HCT116 (cell line): Measurements from ENCODE around the gene MRPL45. TPM values are rescaled to one million over a fixed set of nuclear protein-coding genes. Genes with fewer than 3 reads are reported as not detected.

ENCODE experiments used
- ATAC-seq: fragments of 200-7000 bp; cut with Tn5 transposase; 2 replicates; pipeline ENCODE4 v1.9.1; 2020; ENCODE audit warnings: mild to moderate bottlenecking, moderate library complexity
- BruUV-seq: library from RNA; stranded (reverse); fragments of 400-500 nt; replicated peaks from 2 replicates; lab custom pipeline; 2021; lab: Mats Ljungman, UMichigan
- CTCF ChIA-PET: fragments of 300-600 bp; sonication (Branson Sonifier 250); formaldehyde crosslinking; loops from one replicate; lab custom pipeline; 2021; ENCODE audit warnings: antibody characterized with exemption; lab: Charles Lee
- POLR2A ChIA-PET: fragments of 300-600, 350-600 bp; sonication (Branson Sonifier 250); formaldehyde crosslinking; loops from one replicate; lab custom pipeline; 2021; ENCODE audit warnings: antibody characterized with exemption; lab: Charles Lee
- RAD21 ChIA-PET, 2 experiments: fragments of 300-600 bp; sonication (Branson Sonifier 250); formaldehyde crosslinking; loops; one replicate each; lab custom pipeline; 2023; ENCODE audit warnings: low total read pairs in 2 of 2; ENCODE audit not compliant: uncharacterized antibody in 2 of 2, unreplicated experiment in 2 of 2, low non-redundant PET in 1 of 2; lab: Charles Lee
- DNase-seq: peaks from one replicate; pipeline ENCODE4 v3.0.0-alpha.2; 2010; ENCODE audit warnings: low read depth, low spot score
- H2AFZ ChIP-seq: fragments of 200-600 bp; shearing (Covaris generic), sonication (generic); 2 replicates; pipeline ENCODE4 v1.6.1; 2017; ENCODE audit warnings: low read depth, mixed run types, mixed read lengths, antibody characterized with exemption, low read length; ENCODE audit not compliant: poor library complexity, severe bottlenecking
- H3K27ac ChIP-seq: 2 replicates; pipeline ENCODE4 v1.5.1; 2012; ENCODE audit warnings: low read depth, low read length
- H3K27me3 ChIP-seq: fragments of 200-600 bp; sonication (generic); 2 replicates; pipeline ENCODE4 v1.6.1; 2016; ENCODE audit warnings: mixed run types, low read length, mixed read lengths; ENCODE audit not compliant: insufficient read depth
- H3K36me3 ChIP-seq, 2 experiments: fragments of 200-500 bp in 1 of 2; fragments of 200-600 bp in 1 of 2; sonication (Bioruptor generic) in 1 of 2; sonication (generic) in 1 of 2; 2 replicates each; pipeline versions ENCODE4 v1.5.1 to v1.6.1; 2014 to 2016; ENCODE audit warnings: low read length in 2 of 2, inconsistent platforms in 1 of 2, mixed read lengths in 1 of 2, mixed run types in 1 of 2; ENCODE audit not compliant: insufficient read depth in 2 of 2, control insufficient read depth in 1 of 2
- H3K4me1 ChIP-seq, 2 experiments: fragments of 200-600 bp in 1 of 2; sonication (generic) in 1 of 2; 2 replicates each; pipeline versions ENCODE4 v1.5.1 to v1.6.1; 2012 to 2017; ENCODE audit warnings: low read length in 2 of 2, inconsistent platforms in 1 of 2, mild to moderate bottlenecking in 1 of 2, mixed read lengths in 1 of 2, mixed run types in 1 of 2, moderate library complexity in 1 of 2; ENCODE audit not compliant: insufficient read depth in 2 of 2, control insufficient read depth in 1 of 2
- H3K4me2 ChIP-seq: fragments of 200-600 bp; sonication (generic); 2 replicates; pipeline ENCODE4 v1.6.1; 2017; ENCODE audit warnings: mixed run types, low read length, mixed read lengths
- H3K4me3 ChIP-seq, 2 experiments: fragments of 200-600 bp in 1 of 2; sonication (generic) in 1 of 2; replicated peaks in 1 of 2; 2 replicates each; pipeline ENCODE4 v1.5.1; 2011 to 2016; ENCODE audit warnings: low read length in 2 of 2, control low read depth in 1 of 2, low read depth in 1 of 2, mild to moderate bottlenecking in 1 of 2, mixed read lengths in 1 of 2, mixed run types in 1 of 2
- H3K79me2 ChIP-seq: fragments of 200-600 bp; sonication (generic); 2 replicates; pipeline ENCODE4 v1.6.1; 2017; ENCODE audit warnings: mild to moderate bottlenecking, mixed run types, low read length, moderate library complexity, mixed read lengths; ENCODE audit not compliant: insufficient read depth
- H3K9ac ChIP-seq: fragments of 200-600 bp; sonication (generic); 2 replicates; pipeline ENCODE4 v1.6.1; 2016; ENCODE audit warnings: low read length, mixed read lengths
- H3K9me2 ChIP-seq: fragments of 200-600 bp; sonication (generic), shearing (Covaris generic); 2 replicates; pipeline ENCODE4 v1.6.1; 2017; ENCODE audit warnings: mixed run types, mild to moderate bottlenecking, moderate library complexity; ENCODE audit not compliant: insufficient read depth
- H3K9me3 ChIP-seq, 2 experiments: fragments of 200-500 bp in 1 of 2; fragments of 200-600 bp in 1 of 2; sonication (Bioruptor generic) in 1 of 2; sonication (generic) in 1 of 2; 2 replicates each; pipeline ENCODE4 v1.6.1; 2014 to 2017; ENCODE audit warnings: low read length in 2 of 2, mixed read lengths in 2 of 2, inconsistent platforms in 1 of 2, low read depth in 1 of 2, mild to moderate bottlenecking in 1 of 2, mixed run types in 1 of 2, moderate library complexity in 1 of 2; ENCODE audit not compliant: control insufficient read depth in 1 of 2, insufficient read depth in 1 of 2
- H4K20me1 ChIP-seq: fragments of 200-600 bp; sonication (generic), shearing (Covaris generic); 2 replicates; pipeline ENCODE4 v1.6.1; 2017; ENCODE audit warnings: mixed run types, mild to moderate bottlenecking, moderate library complexity; ENCODE audit not compliant: insufficient read depth
- ATF3 ChIP-seq: IDR thresholded peaks from 2 replicates; pipeline ENCODE4 v1.6.1; 2012
- CBX3 ChIP-seq: IDR thresholded peaks from 2 replicates; pipeline ENCODE4 v1.6.1; 2012; ENCODE audit warnings: low read depth
- CTCF ChIP-seq, 3 experiments: fragments of 200-600 bp in 1 of 3; sonication (generic) in 1 of 3; IDR thresholded peaks in 2 of 3; conservative IDR thresholded peaks in 1 of 3; 2 replicates each; pipeline ENCODE4 v1.5.1; 2012 to 2017; ENCODE audit warnings: low read depth in 2 of 3, low read length in 2 of 3, antibody characterized with exemption in 1 of 3, borderline replicate concordance in 1 of 3, control low read depth in 1 of 3, mild to moderate bottlenecking in 1 of 3, mixed read lengths in 1 of 3, mixed run types in 1 of 3, moderate library complexity in 1 of 3; ENCODE audit not compliant: insufficient read depth in 1 of 3
- EGR1 ChIP-seq: IDR thresholded peaks from 2 replicates; pipeline ENCODE4 v1.6.1; 2012; ENCODE audit warnings: low read depth
- EZH2phosphoT487 ChIP-seq: fragments of 200-600 bp; IDR thresholded peaks from 2 replicates; pipeline ENCODE4 v1.6.1; 2018; ENCODE audit warnings: antibody characterized with exemption, borderline replicate concordance
- RAD21 ChIP-seq: IDR thresholded peaks from 2 replicates; pipeline ENCODE4 v1.6.1; 2012; ENCODE audit warnings: low read depth, mild to moderate bottlenecking
- SIN3A ChIP-seq: IDR thresholded peaks from 2 replicates; pipeline ENCODE4 v1.6.1; 2012; ENCODE audit warnings: low read depth
- ZBTB33 ChIP-seq: IDR thresholded peaks from 2 replicates; pipeline ENCODE4 v1.6.1; 2011; ENCODE audit warnings: mild to moderate bottlenecking, low read length, moderate library complexity; ENCODE audit not compliant: insufficient replicate concordance; ENCODE audit errors: extremely low read depth
- intact Hi-C: fragments of 100-400 bp; cut with micrococcal nuclease; formaldehyde crosslinking; loops from 2 replicates; pipeline ENCODE4 v1.10.0; 2022
- total RNA-seq: library from RNA; stranded (reverse); gene quantifications from one replicate; pipeline ENCODE4 v1.2.1, GENCODE V29; 2021; ENCODE audit not compliant: unreplicated experiment
- TF ChIP-seq, protein P1 (sequence below): IDR thresholded peaks from 2 replicates; pipeline ENCODE4 v1.6.1; 2012

Gene MRPL45
- total RNA-seq, 1 experiment from 2014 or later = 76.1 TPM

GRCh38 chr17:38328620-38329019, 31.7 kb downstream of the MRPL45 start:
- ChIA-PET POLR2A (no interaction called here), RAD21 (no interaction called here), CTCF (interaction anchor here (1.5 kb wide), 1 partner anchor 21 kb away, joined by 4 read pairs; no protein-coding TSS in a partner anchor)
- Histone ChIP-seq H3K9me2 (no peaks in the 10 kb centered on the region), H3K36me3 (no peaks in the 10 kb centered on the region; a peak in 2 of 4 replicates), H2AFZ (no peak overlapping the region), H3K27ac (no peak overlapping the region), H3K4me3 (no peak overlapping the region), H3K79me2 (no peaks in the 10 kb centered on the region), H3K9me3 (no peaks in the 10 kb centered on the region), H3K9ac (no peak overlapping the region), H4K20me1 (no peaks in the 10 kb centered on the region), H3K4me1 (no peaks in the 10 kb centered on the region), H3K27me3 (no peaks in the 10 kb centered on the region), H3K4me2 (no peak overlapping the region)
- intact Hi-C loops = no loop called here
- DNase-seq (no peak), ATAC-seq (no peak)
- no TSS peak for BruUV-seq
- TF ChIP-seq CTCF (IDR thresholded peaks at IDR 0.05 in 2 of 3, conservative IDR thresholded peaks at IDR 0.05 in 1 of 3; ENCODE audit: borderline replicate concordance in 1 of 3, insufficient read depth in 1 of 3, low read depth in 2 of 3, low read length in 2 of 3) (no peak), ZBTB33 (no peak), SIN3A (no peak), CBX3 (no peak), EGR1 (no peak), RAD21 (no peak), EZH2phosphoT487 (no peak), ATF3 (no peak)
- TF ChIP-seq, protein P1, sequence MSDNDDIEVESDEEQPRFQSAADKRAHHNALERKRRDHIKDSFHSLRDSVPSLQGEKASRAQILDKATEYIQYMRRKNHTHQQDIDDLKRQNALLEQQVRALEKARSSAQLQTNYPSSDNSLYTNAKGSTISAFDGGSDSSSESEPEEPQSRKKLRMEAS = no peak
